Nephron progenitor cell (in vitro differentiated cells): ENCODE results near the gene TNPO2.

Experiments
- DNase-seq: peaks from one replicate; pipeline ENCODE4 v3.0.0; 2021
- H3K27ac Mint-ChIP-seq: 2 replicates; pipeline ENCODE4 v1.8.0; 2021; ENCODE audit warnings: mild to moderate bottlenecking, moderate library complexity, mixed read lengths
- H3K27me3 Mint-ChIP-seq: 2 replicates; pipeline ENCODE4 v1.8.0; 2021; ENCODE audit warnings: mild to moderate bottlenecking, low read depth, mixed read lengths; ENCODE audit not compliant: poor library complexity
- H3K36me3 Mint-ChIP-seq: 2 replicates; pipeline ENCODE4 v1.8.0; 2021; ENCODE audit warnings: low read depth, mixed read lengths
- H3K4me1 Mint-ChIP-seq: 2 replicates; pipeline ENCODE4 v1.8.0; 2021; ENCODE audit warnings: mixed read lengths
- H3K4me3 Mint-ChIP-seq: 2 replicates; pipeline ENCODE4 v1.8.0; 2021; ENCODE audit warnings: mild to moderate bottlenecking, moderate library complexity, mixed read lengths
- H3K9me3 Mint-ChIP-seq: 2 replicates; pipeline ENCODE4 v1.8.0; 2021; ENCODE audit warnings: mild to moderate bottlenecking, moderate library complexity, mixed read lengths
- CTCF ChIP-seq: fragments of 200-600 bp; sonication (generic); IDR thresholded peaks from 2 replicates; pipeline ENCODE4 v1.5.0; 2021; ENCODE audit warnings: antibody characterized with exemption

The TNPO2 gene

GRCh38 chr19:12756150-12756883 is 32.6 kb upstream of the TNPO2 start:
- H3K36me3 Mint-ChIP-seq: peaks cover 5% of the 10 kb centered on the region
- no peak for TF ChIP-seq CTCF
- no peak overlapping the region for H3K4me3 Mint-ChIP-seq
- H3K9me3 Mint-ChIP-seq: peaks cover 7% of the 10 kb centered on the region
- peaks cover 5% of the 10 kb centered on the region for H3K4me1 Mint-ChIP-seq
- DNase-seq: no peak
- no peak overlapping the region for H3K27ac Mint-ChIP-seq
- H3K27me3 Mint-ChIP-seq: peaks cover 52% of the 10 kb centered on the region

- H3K27me3 Mint-ChIP-seq: peaks cover 69% of the 10 kb centered on the region
- TF ChIP-seq CTCF: no peak
- no peak overlapping the region for H3K27ac Mint-ChIP-seq
- H3K4me1 Mint-ChIP-seq: peaks cover 8% of the 10 kb centered on the region
- no peak overlapping the region for H3K4me3 Mint-ChIP-seq
- H3K9me3 Mint-ChIP-seq: no peaks in the 10 kb centered on the region
- DNase-seq: no peak
- no peaks in the 10 kb centered on the region for H3K36me3 Mint-ChIP-seq
Measured at GRCh38 chr19:12754465-12755196, 30.9 kb upstream of the TNPO2 start.

- H3K27ac Mint-ChIP-seq: no peak overlapping the region
- peaks cover 77% of the 10 kb centered on the region for H3K27me3 Mint-ChIP-seq
- no peak overlapping the region for H3K4me3 Mint-ChIP-seq
- TF ChIP-seq CTCF: no peak
- peaks cover 5% of the 10 kb centered on the region for H3K4me1 Mint-ChIP-seq
- DNase-seq: no peak
- H3K36me3 Mint-ChIP-seq: peaks cover 13% of the 10 kb centered on the region
- H3K9me3 Mint-ChIP-seq: peaks cover 11% of the 10 kb centered on the region
Measured at GRCh38 chr19:12752056-12752781, 28.5 kb upstream of the TNPO2 start.

- Mint-ChIP-seq H3K4me3 (no peak within 1 kb of the TSS), H3K36me3 (peaks cover 19% of the 10 kb centered on the region), H3K27me3 (peaks cover 77% of the 10 kb centered on the region), H3K4me1 (peaks cover 5% of the 10 kb centered on the region), H3K9me3 (peaks cover 13% of the 10 kb centered on the region), H3K27ac (no peak within 1 kb of the TSS)
- no peak for TF ChIP-seq CTCF
- no peak for DNase-seq
Measured at GRCh38 chr19:12751635-12752034, 27.9 kb upstream of the TNPO2 start, which contains the start of gene BEST2. BEST2 (plus strand) TSS chr19:12751791; CDS start chr19:12752593, 802 bp downstream.

- Mint-ChIP-seq H3K27me3 (peaks cover 75% of the 10 kb centered on the region), H3K36me3 (peaks cover 27% of the 10 kb centered on the region), H3K4me3 (no peak overlapping the region), H3K27ac (no peak overlapping the region), H3K4me1 (peaks cover 5% of the 10 kb centered on the region), H3K9me3 (peaks cover 13% of the 10 kb centered on the region)
- TF ChIP-seq CTCF: no peak
- DNase-seq: no peak
Measured at GRCh38 chr19:12750851-12751250, 27.1 kb upstream of the TNPO2 start.
